Spleen (tissue), 11 donors: ENCODE measurements around the gene SETD3. TPM values are rescaled to one million over a fixed set of nuclear protein-coding genes. Genes with fewer than 3 reads are reported as not detected.

Experiments
- DNase-seq: peaks from one replicate; pipeline ENCODE4 v3.0.0-alpha.2; 2020
- H3K27ac ChIP-seq, 8 donors: fragments of 200-600 bp; sonication (generic) in 7 of 8; 1 replicate in 4 of 8; 2 replicates in 4 of 8; pipeline versions ENCODE4 v1.5.0 to v1.8.0; 2016 to 2021; ENCODE audit warnings: inconsistent platforms in 4 of 8, mild to moderate bottlenecking in 4 of 8, moderate library complexity in 1 of 8
- H3K27me3 ChIP-seq, 7 donors: fragments of 200-600 bp; sonication (generic) in 6 of 7; replicated peaks in 1 of 7; 1 replicate in 4 of 7; 2 replicates in 3 of 7; pipeline versions ENCODE4 v1.5.0 to v1.8.0; 2016 to 2021; ENCODE audit warnings: inconsistent platforms in 3 of 7, mild to moderate bottlenecking in 1 of 7
- H3K36me3 ChIP-seq, 6 donors: fragments of 200-600 bp; sonication (generic) in 5 of 6; 1 replicate in 4 of 6; 2 replicates in 2 of 6; pipeline versions ENCODE4 v1.5.0 to v1.8.0; 2016 to 2021; ENCODE audit warnings: inconsistent platforms in 2 of 6
- H3K4me1 ChIP-seq, 6 donors: fragments of 200-600 bp; sonication (generic) in 5 of 6; 1 replicate in 3 of 6; 2 replicates in 3 of 6; pipeline versions ENCODE4 v1.5.0 to v1.8.0; 2016 to 2021; ENCODE audit warnings: inconsistent platforms in 3 of 6
- H3K4me3 ChIP-seq, 8 donors: fragments of 200-600 bp; sonication (generic) in 7 of 8; 1 replicate in 4 of 8; 2 replicates in 4 of 8; pipeline versions ENCODE4 v1.5.0 to v1.8.0; 2016 to 2021; ENCODE audit warnings: inconsistent platforms in 4 of 8, mild to moderate bottlenecking in 4 of 8, moderate library complexity in 2 of 8
- H3K9me3 ChIP-seq, 8 donors: fragments of 200-600 bp; sonication (generic) in 7 of 8; 1 replicate in 4 of 8; 2 replicates in 4 of 8; pipeline versions ENCODE4 v1.5.0 to v1.8.0; 2016 to 2021; ENCODE audit warnings: inconsistent platforms in 4 of 8
- POLR2A ChIP-seq, 3 donors: fragments of 450-650 bp; IDR thresholded peaks; one replicate each; pipeline ENCODE4 v1.5.1; 2017; ENCODE audit warnings: antibody characterized with exemption in 3 of 3, mild to moderate bottlenecking in 1 of 3
- POLR2AphosphoS5 ChIP-seq, 3 donors: sonication (generic); formaldehyde crosslinking; IDR thresholded peaks; one replicate each; pipeline ENCODE4 v1.5.1; 2017; ENCODE audit warnings: antibody characterized with exemption in 3 of 3
- WGBS, 5 donors: extraction: QIAGEN DNeasy Blood & Tissue Kit in 3 of 5; methylation state at CpG; one replicate each; pipeline versions ENCODE4 v1.1.5 to v1.1.7; 2013 to 2018; 5-methylcytosine and 5-hydroxymethylcytosine counted together
- intact Hi-C: fragments of 100-400 bp; cut with DNase I; formaldehyde crosslinking; loops from one replicate; pipeline ENCODE4 v1.15.0; 2023; ENCODE audit warnings: low total_unique reads
- polyA plus RNA-seq, 3 donors: library from polyadenylated mRNA; stranded (reverse); fragments of 200-250 nt; gene quantifications; one replicate each; pipeline ENCODE4 v1.2.1, GENCODE V29; 2013
- total RNA-seq, 7 donors: library from RNA; depleted of rRNA in 3 of 7; stranded (reverse); fragments of >200 nt in 3 of 7; fragmentation: NEBNext Ultra II Directional in 4 of 7; extraction: Animal tissue kit (Norgen Biotek cat#: 25700) in 4 of 7; gene quantifications; one replicate each; pipeline versions ENCODE4 v1.1.0 to v1.2.1, GENCODE V29; 2016 to 2021
- TF ChIP-seq, protein P1 (sequence below), 11 experiments: fragments of 200-600 bp in 7 of 11; fragments of 450-650 bp in 4 of 11; sonication (generic) in 4 of 11; IDR thresholded peaks in 8 of 11; conservative IDR thresholded peaks in 3 of 11; 1 replicate in 7 of 11; 2 replicates in 4 of 11; pipeline versions ENCODE4 v1.4.0 to v1.8.0; 2016 to 2021; ENCODE audit warnings: antibody characterized with exemption in 11 of 11, inconsistent platforms in 4 of 11, mild to moderate bottlenecking in 1 of 11
- donor health status: healthy with polysubstance abuse.
- donor health status: DM: no; HTN: no; CAD: no; lungs with moderate emphysema.
- donor health status: DM: no; HTN: no; CAD: no.
- donor health status: Bipolar disorder and iron deficiency.
- donor health status: healthy.
- donor health status: DM: no; HTN: no; CAD: no.
- donor health status: DM: yes; HTN: yes; CAD: no.

Gene SETD3
- total and polyA plus RNA-seq, 10 donors: 18.1 to 84.4 (median 62.4) TPM

- no peak overlapping the region for H3K27ac ChIP-seq
- intact Hi-C loops: no loop called here
- TF ChIP-seq POLR2AphosphoS5 (IDR thresholded peaks at IDR 0.05) (no peak), POLR2A (IDR thresholded peaks at IDR 0.05) (no peak)
- TF ChIP-seq, protein P1, sequence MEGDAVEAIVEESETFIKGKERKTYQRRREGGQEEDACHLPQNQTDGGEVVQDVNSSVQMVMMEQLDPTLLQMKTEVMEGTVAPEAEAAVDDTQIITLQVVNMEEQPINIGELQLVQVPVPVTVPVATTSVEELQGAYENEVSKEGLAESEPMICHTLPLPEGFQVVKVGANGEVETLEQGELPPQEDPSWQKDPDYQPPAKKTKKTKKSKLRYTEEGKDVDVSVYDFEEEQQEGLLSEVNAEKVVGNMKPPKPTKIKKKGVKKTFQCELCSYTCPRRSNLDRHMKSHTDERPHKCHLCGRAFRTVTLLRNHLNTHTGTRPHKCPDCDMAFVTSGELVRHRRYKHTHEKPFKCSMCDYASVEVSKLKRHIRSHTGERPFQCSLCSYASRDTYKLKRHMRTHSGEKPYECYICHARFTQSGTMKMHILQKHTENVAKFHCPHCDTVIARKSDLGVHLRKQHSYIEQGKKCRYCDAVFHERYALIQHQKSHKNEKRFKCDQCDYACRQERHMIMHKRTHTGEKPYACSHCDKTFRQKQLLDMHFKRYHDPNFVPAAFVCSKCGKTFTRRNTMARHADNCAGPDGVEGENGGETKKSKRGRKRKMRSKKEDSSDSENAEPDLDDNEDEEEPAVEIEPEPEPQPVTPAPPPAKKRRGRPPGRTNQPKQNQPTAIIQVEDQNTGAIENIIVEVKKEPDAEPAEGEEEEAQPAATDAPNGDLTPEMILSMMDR (IDR thresholded peaks at IDR 0.05 in 8 of 11, conservative IDR thresholded peaks at IDR 0.05 in 3 of 11): no peak
- no peaks in the 10 kb centered on the region for H3K27me3 ChIP-seq
- no peaks in the 10 kb centered on the region for H3K9me3 ChIP-seq
- no peak overlapping the region for H3K4me3 ChIP-seq
- WGBS, 5 donors: 83 to 95% (median 91%) methylated on average over 5 of the region's 5 CpGs
- H3K36me3 ChIP-seq: no peaks in the 10 kb centered on the region
- H3K4me1 ChIP-seq: no peaks in the 10 kb centered on the region
- DNase-seq: no peak
Measured at GRCh38 chr14:99359906-99360305, 120.8 kb downstream of the SETD3 start.

- no peak for DNase-seq
- Histone ChIP-seq H3K36me3 (no peaks in the 10 kb centered on the region), H3K9me3 (no peaks in the 10 kb centered on the region), H3K27ac (no peak overlapping the region), H3K4me3 (no peak overlapping the region), H3K4me1 (no peaks in the 10 kb centered on the region), H3K27me3 (peaks cover 0 to 3% (median 0%) of the 10 kb centered on the region in 7 donors)
- TF ChIP-seq POLR2AphosphoS5 (IDR thresholded peaks at IDR 0.05) (no peak), POLR2A (IDR thresholded peaks at IDR 0.05) (no peak)
- TF ChIP-seq, protein P1 (IDR thresholded peaks at IDR 0.05 in 8 of 11, conservative IDR thresholded peaks at IDR 0.05 in 3 of 11): no peak
- WGBS, 5 donors: 60 to 72% (median 68%) methylated on average over 12 of the region's 12 CpGs
- intact Hi-C loops: no loop called here
Measured at GRCh38 chr14:99357916-99358390, 122.7 kb downstream of the SETD3 start.

- no peak for DNase-seq
- no peaks in the 10 kb centered on the region for H3K4me1 ChIP-seq
- 78 to 87% (median 84%) methylated on average over 14 to 15 of the region's 15 CpGs for WGBS, 5 donors
- no peak for TF ChIP-seq POLR2AphosphoS5 (IDR thresholded peaks at IDR 0.05)
- TF ChIP-seq, protein P1 (IDR thresholded peaks at IDR 0.05 in 8 of 11, conservative IDR thresholded peaks at IDR 0.05 in 3 of 11): no peak
- no peak for TF ChIP-seq POLR2A (IDR thresholded peaks at IDR 0.05)
- H3K36me3 ChIP-seq: no peaks in the 10 kb centered on the region
- H3K9me3 ChIP-seq: no peaks in the 10 kb centered on the region
- no peak overlapping the region for H3K4me3 ChIP-seq
- H3K27me3 ChIP-seq: peaks cover 0 to 9% (median 0%) of the 10 kb centered on the region in 7 donors
- intact Hi-C loops: no loop called here
- H3K27ac ChIP-seq: no peak overlapping the region
Measured at GRCh38 chr14:99357151-99357915, 123.3 kb downstream of the SETD3 start.

- H3K9me3 ChIP-seq: no peaks in the 10 kb centered on the region
- TF ChIP-seq POLR2AphosphoS5 (IDR thresholded peaks at IDR 0.05): no peak
- TF ChIP-seq POLR2A (IDR thresholded peaks at IDR 0.05): no peak
- TF ChIP-seq, protein P1 (IDR thresholded peaks at IDR 0.05 in 8 of 11, conservative IDR thresholded peaks at IDR 0.05 in 3 of 11): no peak
- no peaks in the 10 kb centered on the region for H3K36me3 ChIP-seq
- H3K27me3 ChIP-seq: peaks cover 0 to 10% (median 0%) of the 10 kb centered on the region in 7 donors
- 85 to 88% (median 85%) methylated on average over 15 of the region's 15 CpGs for whole genome bisulfite sequencing, 5 donors
- H3K4me3 ChIP-seq: no peak overlapping the region
- intact Hi-C loops: no loop called here
- no peaks in the 10 kb centered on the region for H3K4me1 ChIP-seq
- H3K27ac ChIP-seq: no peak overlapping the region
- no peak for DNase-seq
Measured at GRCh38 chr14:99356031-99356608, 124.5 kb downstream of the SETD3 start.
